ENCODE results near the gene ICE1. TPM values are rescaled to one million over a fixed set of nuclear protein-coding genes. Genes with fewer than 3 reads are reported as not detected.

The ICE1 gene
- total and polyA plus RNA-seq, 2 of the 4 experiments (the other 2 are of a cell fraction), result 9.0 to 18.5 TPM

DNA sequence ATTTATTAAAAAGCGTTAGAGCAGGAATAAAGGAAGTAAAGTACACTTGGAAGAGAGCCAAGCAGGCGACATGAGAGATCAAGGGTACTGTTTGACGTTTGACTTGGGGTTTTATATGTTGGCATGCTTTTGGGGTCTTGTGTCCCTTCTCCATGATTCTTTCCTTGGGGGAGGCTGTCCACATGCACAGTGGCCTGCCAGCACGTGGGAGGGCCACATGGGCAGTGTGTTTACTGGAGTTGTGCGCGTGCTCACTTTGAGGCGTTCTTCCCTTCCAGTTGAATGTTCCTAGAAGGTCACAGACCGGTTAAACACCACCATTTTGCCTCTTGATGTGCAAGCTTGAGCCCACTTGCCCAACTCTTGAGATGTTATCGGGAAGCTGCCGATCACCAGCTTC lies 49.5 kb upstream of the ICE1 start:
- Histone ChIP-seq H3K4me1 (ENCODE audit: control insufficient read depth, insufficient read depth, low read length) (no peaks in the 10 kb centered on the region), H3K9me3 (ENCODE audit: control insufficient read depth, insufficient read depth, low read length) (no peaks in the 10 kb centered on the region), H4K8ac (ENCODE audit: low read depth in 2 of 2, low read length in 2 of 2) (no peak overlapping the region), H2AK5ac (ENCODE audit: low read depth, low read length) (no peak overlapping the region), H3K27ac (ENCODE audit: insufficient read depth, low read length) (no peak overlapping the region), H4K91ac (ENCODE audit: insufficient read depth, low read depth, low read length) (no peak overlapping the region), H3K79me1 (ENCODE audit: low read depth in 1 of 2, low read length in 2 of 2) (no peaks in the 10 kb centered on the region), H2AK9ac (replicated peaks; ENCODE audit: low read depth, low read length, poor library complexity) (no peak overlapping the region), H3K4me3 (ENCODE audit: insufficient read depth, low read depth, low read length) (no peak overlapping the region), H2BK15ac (ENCODE audit: low read depth, low read length) (no peak overlapping the region), H3K4me2 (ENCODE audit: low read depth, low read length) (no peak overlapping the region), H3K9me1 (ENCODE audit: insufficient read depth, low read length) (no peaks in the 10 kb centered on the region), H4K20me1 (ENCODE audit: insufficient read depth, low read length) (no peaks in the 10 kb centered on the region), H3K14ac (replicated peaks; ENCODE audit: low read depth, low read length) (no peak overlapping the region), H3K23ac (ENCODE audit: low read depth, low read length) (no peak overlapping the region), H4K5ac (ENCODE audit: low read depth, low read length) (no peak overlapping the region), H2BK20ac (ENCODE audit: low read depth, low read length) (no peak overlapping the region), H2BK5ac (ENCODE audit: low read depth, low read length, poor library complexity, severe bottlenecking) (no peak overlapping the region), H3K56ac (ENCODE audit: extremely low read depth, insufficient read depth, low read length) (no peak overlapping the region), H2BK120ac (ENCODE audit: low read depth, low read length) (no peak overlapping the region), H3K36me3 (ENCODE audit: control insufficient read depth, insufficient read depth, low read length) (no peaks in the 10 kb centered on the region), H2AFZ (replicated peaks; ENCODE audit: low read length, poor library complexity) (no peak overlapping the region), H3K18ac (ENCODE audit: low read depth, low read length) (no peak overlapping the region), H3K4ac (ENCODE audit: low read depth, low read length) (no peak overlapping the region), H3K9ac (ENCODE audit: low read depth, low read length) (no peak overlapping the region), H3K27me3 (ENCODE audit: control insufficient read depth, insufficient read depth, low read length) (no peaks in the 10 kb centered on the region)
- no TSS peak for BruUV-seq (replicated peaks)
- dilution Hi-C loops (cut with HindIII; ENCODE audit: low sequenced_read_pairs, unreplicated experiment), result no loop called here
- intact Hi-C loops (cut with micrococcal nuclease), result no loop called here
- TF ChIP-seq CHD1 (IDR thresholded peaks at IDR 0.05; ENCODE audit: low read depth, low read length) (no peak), SMC3 (IDR thresholded peaks at IDR 0.05; ENCODE audit: low read depth, low read length) (no peak)
- WGBS, 2 experiments (ENCODE audit: extremely low coverage in 2 of 2, insufficient read length in 1 of 2), result 47% methylated on average over 3 of the region's 10 CpGs; no CpG with 5 or more reads in 1 of the 2 experiments
- in situ Hi-C loops (cut with MboI; ENCODE audit: low sequenced_read_pairs), result no loop called here
- DNase-seq, result no peak
- ChIA-PET CTCF (no interaction called here), POLR2A (ENCODE audit: unreplicated experiment) (no interaction called here)
- no peak for ATAC-seq (ENCODE audit: low read depth)
